GM18499 (cell line): ENCODE measurements around the gene LSAMP.
"Not testable (repeated sequence)": the region's sequence is repeated elsewhere in the genome, so short reads cannot be mapped to it uniquely, and the experiment has no call there.

Source experiments
- ATAC-seq: cut with Tn5 transposase; IDR thresholded peaks from one replicate; pipeline ENCODE4 v1.9.1; 2021; ENCODE audit warnings: moderate number of reproducible peaks; ENCODE audit not compliant: insufficient read depth, unreplicated experiment

LSAMP gene

GRCh38 chr3:115864911-115865310, 580.4 kb downstream of the LSAMP start:
- no peak for ATAC-seq

- ATAC-seq, result no peak
These were observed 582.4 kb downstream of the LSAMP start for GRCh38 chr3:115862849-115863248.

GRCh38 chr3:115862099-115862498, 583.2 kb downstream of the LSAMP start:
- ATAC-seq, result no peak

GRCh38 chr3:115861166-115861733, 584.0 kb downstream of the LSAMP start:
- ATAC-seq, result no peak

- no peak for ATAC-seq
These were observed 584.5 kb downstream of the LSAMP start for GRCh38 chr3:115860766-115861165.

- ATAC-seq, result no peak
These were observed 586.1 kb downstream of the LSAMP start for GRCh38 chr3:115859002-115859807.

GRCh38 chr3:115857518-115858136, 587.7 kb downstream of the LSAMP start:
- no peak for ATAC-seq

GRCh38 chr3:115855911-115856310, 589.4 kb downstream of the LSAMP start:
- ATAC-seq, result no peak

- no peak for ATAC-seq
These were observed 592.2 kb downstream of the LSAMP start for GRCh38 chr3:115853104-115853503.

- ATAC-seq, result no peak
These were observed 593.0 kb downstream of the LSAMP start for GRCh38 chr3:115852278-115852677.

GRCh38 chr3:115851571-115851970, 593.7 kb downstream of the LSAMP start:
- ATAC-seq, result no peak

- no peak for ATAC-seq
These were observed 596.6 kb downstream of the LSAMP start for GRCh38 chr3:115848641-115849040.

- ATAC-seq, result no peak
These were observed 599.3 kb downstream of the LSAMP start for GRCh38 chr3:115845986-115846385.

GRCh38 chr3:115844729-115845128, 600.6 kb downstream of the LSAMP start:
- not testable (repeated sequence) for ATAC-seq

GRCh38 chr3:115843206-115843605, 602.1 kb downstream of the LSAMP start:
- no peak for ATAC-seq

GRCh38 chr3:115839246-115839645, 606.0 kb downstream of the LSAMP start:
- no peak for ATAC-seq

GRCh38 chr3:115838786-115839185, 606.5 kb downstream of the LSAMP start:
- no peak for ATAC-seq

GRCh38 chr3:115836944-115837343, 608.3 kb downstream of the LSAMP start:
- no peak for ATAC-seq

- no peak for ATAC-seq
These were observed 609.3 kb downstream of the LSAMP start for GRCh38 chr3:115835946-115836345.

GRCh38 chr3:115834068-115834467, 611.2 kb downstream of the LSAMP start:
- ATAC-seq, result no peak

GRCh38 chr3:115833074-115833473, 612.2 kb downstream of the LSAMP start:
- ATAC-seq, result no peak

GRCh38 chr3:115832265-115832664, 613.0 kb downstream of the LSAMP start:
- ATAC-seq, result no peak
